Measurements from ENCODE around the gene HAPLN3.
"Not testable (repeated sequence)": the region's sequence is repeated elsewhere in the genome, so short reads cannot be mapped to it uniquely, and the experiment has no call there.

The HAPLN3 gene

DNA sequence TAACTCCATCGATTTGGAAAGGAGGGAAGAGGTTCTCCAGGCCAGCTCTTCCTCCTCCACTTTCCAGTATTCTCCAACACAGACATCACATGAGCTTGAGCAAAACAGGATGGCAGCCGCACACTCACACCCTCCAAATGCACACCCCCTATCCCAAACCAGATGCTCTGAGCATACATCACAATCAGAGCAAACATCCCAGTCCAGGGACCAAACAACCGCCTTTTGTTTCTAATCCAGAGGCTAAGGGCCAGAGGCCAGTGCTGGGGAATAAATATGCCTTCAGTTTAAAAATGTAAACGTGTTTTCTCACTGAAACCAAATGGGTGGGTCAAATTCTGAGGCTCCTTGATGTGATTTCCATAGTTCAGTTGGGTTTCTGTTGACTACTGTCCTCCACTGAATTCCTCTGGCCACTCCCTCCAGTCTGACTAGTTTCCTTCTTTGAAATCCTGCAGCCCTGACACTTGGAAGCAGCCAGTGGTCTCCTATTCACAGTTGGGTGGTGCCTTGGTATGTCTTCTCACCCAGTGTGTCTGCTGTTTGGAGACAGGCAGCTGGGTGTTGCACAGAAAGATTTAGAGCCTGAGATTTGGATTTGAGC lies 37.0 kb upstream of the HAPLN3 start:
- TF ChIP-seq, protein P1, sequence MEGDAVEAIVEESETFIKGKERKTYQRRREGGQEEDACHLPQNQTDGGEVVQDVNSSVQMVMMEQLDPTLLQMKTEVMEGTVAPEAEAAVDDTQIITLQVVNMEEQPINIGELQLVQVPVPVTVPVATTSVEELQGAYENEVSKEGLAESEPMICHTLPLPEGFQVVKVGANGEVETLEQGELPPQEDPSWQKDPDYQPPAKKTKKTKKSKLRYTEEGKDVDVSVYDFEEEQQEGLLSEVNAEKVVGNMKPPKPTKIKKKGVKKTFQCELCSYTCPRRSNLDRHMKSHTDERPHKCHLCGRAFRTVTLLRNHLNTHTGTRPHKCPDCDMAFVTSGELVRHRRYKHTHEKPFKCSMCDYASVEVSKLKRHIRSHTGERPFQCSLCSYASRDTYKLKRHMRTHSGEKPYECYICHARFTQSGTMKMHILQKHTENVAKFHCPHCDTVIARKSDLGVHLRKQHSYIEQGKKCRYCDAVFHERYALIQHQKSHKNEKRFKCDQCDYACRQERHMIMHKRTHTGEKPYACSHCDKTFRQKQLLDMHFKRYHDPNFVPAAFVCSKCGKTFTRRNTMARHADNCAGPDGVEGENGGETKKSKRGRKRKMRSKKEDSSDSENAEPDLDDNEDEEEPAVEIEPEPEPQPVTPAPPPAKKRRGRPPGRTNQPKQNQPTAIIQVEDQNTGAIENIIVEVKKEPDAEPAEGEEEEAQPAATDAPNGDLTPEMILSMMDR (IDR thresholded peaks at IDR 0.05; ENCODE audit: insufficient read depth, missing control alignments): no peak
- DNase-seq (ENCODE audit: insufficient read length, low spot score): no peak
- no peak for FAIRE-seq

DNA sequence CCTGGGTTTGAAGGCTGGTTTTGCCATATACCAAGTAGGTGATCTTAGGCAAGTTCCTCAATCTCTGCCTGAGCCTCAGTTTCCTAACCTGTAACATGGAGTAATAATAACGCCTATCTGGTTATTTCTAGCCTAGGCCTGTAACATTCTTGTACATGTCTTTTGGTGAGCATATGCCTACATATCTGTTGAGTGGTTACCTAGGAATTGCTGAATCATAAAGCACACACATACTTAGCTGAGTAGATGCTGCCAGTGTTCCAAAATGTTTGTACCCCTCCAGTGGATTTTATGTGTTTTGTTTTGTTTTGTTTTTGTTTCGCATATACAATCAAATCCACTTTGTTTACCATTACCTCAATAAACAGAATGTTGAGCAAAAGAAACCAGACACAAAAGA lies 35.2 kb upstream of the HAPLN3 start:
- TF ChIP-seq, protein P1 (IDR thresholded peaks at IDR 0.05; ENCODE audit: insufficient read depth, missing control alignments): no peak
- FAIRE-seq (no peak), DNase-seq (ENCODE audit: insufficient read length, low spot score) (no peak)

GRCh38 chr15:88929358-88930098 lies 34.2 kb upstream of the HAPLN3 start:
- not testable (repeated sequence) for FAIRE-seq; DNase-seq (ENCODE audit: insufficient read length, low spot score)

DNA sequence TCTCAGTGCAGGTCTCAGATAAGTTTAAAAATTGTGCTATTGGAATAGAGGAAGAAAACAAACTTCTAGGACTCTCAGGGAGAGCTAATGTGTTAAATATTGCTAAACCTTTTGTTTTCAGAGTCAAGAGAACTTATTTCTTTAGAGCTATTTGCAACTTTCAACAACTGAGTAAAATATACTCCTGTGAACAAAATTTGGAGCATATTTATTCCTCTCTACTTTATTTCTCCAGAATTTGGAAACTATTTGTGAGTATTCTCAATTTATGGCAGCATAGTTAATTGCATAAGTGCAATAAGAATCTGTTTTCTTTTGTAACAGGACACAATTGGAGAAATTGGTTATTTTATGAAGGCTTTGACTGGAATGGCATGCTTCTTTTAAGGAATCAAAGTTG lies 32.8 kb upstream of the HAPLN3 start:
- not testable (repeated sequence) for DNase-seq (ENCODE audit: insufficient read length, low spot score); FAIRE-seq

GRCh38 chr15:88925648-88926047 lies 30.3 kb upstream of the HAPLN3 start:
- not testable (repeated sequence) for FAIRE-seq; DNase-seq (ENCODE audit: insufficient read length, low spot score)

DNA sequence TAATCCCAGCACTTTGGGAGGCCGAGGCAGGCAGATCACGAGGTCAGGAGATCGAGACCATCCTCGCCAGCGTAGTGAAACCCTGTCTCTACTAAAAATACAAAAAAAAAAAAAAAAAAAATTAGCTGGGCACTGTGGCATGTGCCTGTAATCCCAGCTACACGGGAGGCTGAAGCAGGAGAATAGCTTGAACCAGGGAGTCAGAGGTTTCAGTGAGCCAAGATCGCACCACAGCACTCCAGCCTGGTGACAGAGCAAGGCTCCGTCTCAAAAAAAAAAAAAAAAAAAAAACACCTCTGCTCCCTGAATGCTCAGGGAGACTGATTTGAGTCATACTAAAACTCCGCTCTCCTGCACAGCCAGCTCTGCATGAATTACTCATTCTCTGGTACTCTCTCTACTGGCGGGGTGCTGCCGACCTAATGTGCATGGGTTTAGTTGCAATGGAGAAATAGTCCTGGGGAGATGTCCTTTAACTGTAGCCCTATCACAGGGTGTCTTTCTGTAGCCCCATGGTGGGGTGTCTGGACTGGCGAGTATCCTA lies 25.6 kb upstream of the HAPLN3 start:
- FAIRE-seq; DNase-seq (ENCODE audit: insufficient read length, low spot score): not testable (repeated sequence)

DNA sequence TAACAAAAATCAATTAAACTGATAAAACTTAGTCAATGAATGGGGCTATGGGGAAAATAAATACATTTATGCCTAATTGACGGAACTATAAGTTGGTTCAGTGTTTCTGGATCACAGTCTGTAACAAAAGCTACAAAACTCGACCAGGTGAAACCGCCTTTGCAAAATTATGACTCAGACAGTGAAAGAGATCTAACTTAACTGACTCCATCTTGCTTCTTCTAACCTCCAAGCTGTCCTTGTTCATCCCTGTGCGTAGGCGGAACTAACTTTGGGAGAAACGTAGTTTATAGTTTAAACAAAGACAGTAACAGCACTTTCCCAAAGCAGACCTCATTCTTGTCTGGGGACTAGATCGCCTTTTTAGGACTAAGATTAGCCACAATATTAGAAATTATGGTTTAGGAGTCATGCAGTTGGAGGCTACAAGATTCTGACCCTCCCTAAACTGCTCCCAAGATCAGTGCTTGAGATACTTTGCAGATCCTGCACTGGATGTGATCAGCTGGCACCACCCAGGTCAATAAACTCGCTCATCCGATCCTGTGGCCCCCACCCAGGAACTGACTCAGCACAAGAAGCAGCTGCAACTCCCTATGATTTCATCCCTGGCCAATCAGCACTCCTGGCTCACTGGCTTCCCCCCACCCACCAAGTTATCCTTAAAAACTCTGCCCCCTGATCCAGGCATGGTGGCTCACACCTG lies 25.0 kb upstream of the HAPLN3 start:
- FAIRE-seq: no peak
- TF ChIP-seq, protein P1 (IDR thresholded peaks at IDR 0.05; ENCODE audit: insufficient read depth, missing control alignments): no peak
- no peak for DNase-seq (ENCODE audit: insufficient read length, low spot score)

- TF ChIP-seq, protein P1 (IDR thresholded peaks at IDR 0.05; ENCODE audit: insufficient read depth, missing control alignments): no peak
- no peak for FAIRE-seq
- DNase-seq (ENCODE audit: insufficient read length, low spot score): no peak
Observed at GRCh38 chr15:88918738-88919137, 23.4 kb upstream of the HAPLN3 start.

- FAIRE-seq (no peak), DNase-seq (ENCODE audit: insufficient read length, low spot score) (no peak)
- TF ChIP-seq, protein P1 (IDR thresholded peaks at IDR 0.05; ENCODE audit: insufficient read depth, missing control alignments): no peak
Observed at GRCh38 chr15:88917760-88918159, 22.4 kb upstream of the HAPLN3 start.
